SK-N-MC (cell line): Measurements from ENCODE around the gene SCN1B.

Source experiments
- DNase-seq: peaks from one replicate; pipeline ENCODE4 v3.0.0-alpha.2; 2011; ENCODE audit warnings: low read depth, low spot score
- H3K27ac ChIP-seq: fragments of 200-600 bp; sonication (generic); 2 replicates; pipeline ENCODE4 v1.5.1; 2016; ENCODE audit warnings: mixed run types
- H3K36me3 ChIP-seq: fragments of 200-600 bp; sonication (generic); 2 replicates; pipeline ENCODE4 v1.6.1; 2017; ENCODE audit warnings: antibody characterized with exemption, low read length, mixed read lengths; ENCODE audit not compliant: insufficient read depth
- H3K4me3 ChIP-seq: fragments of 200-600 bp; sonication (generic); 2 replicates; pipeline ENCODE4 v1.5.1; 2016
- H3K9ac ChIP-seq: fragments of 200-600 bp; sonication (generic); 2 replicates; pipeline ENCODE4 v1.8.0; 2017; ENCODE audit warnings: mixed run types, mixed read lengths; ENCODE audit not compliant: insufficient read length
- H3K9me3 ChIP-seq: fragments of 200-600 bp; sonication (generic); 2 replicates; pipeline ENCODE4 v1.6.1; 2017; ENCODE audit warnings: low read depth, mild to moderate bottlenecking, antibody characterized with exemption, low read length, moderate library complexity, mixed read lengths
- EZH2 ChIP-seq: fragments of 200-600 bp; sonication (generic); IDR thresholded peaks from one replicate; pipeline ENCODE4 v1.6.1; 2017; ENCODE audit warnings: antibody characterized with exemption
- FOXP2 ChIP-seq: optimal IDR thresholded peaks from 2 replicates; pipeline ENCODE3; 2011; ENCODE audit warnings: mild to moderate bottlenecking, moderate library complexity; ENCODE audit not compliant: insufficient read depth; ENCODE audit errors: extremely low read length, control extremely low read depth
- POLR2AphosphoS5 ChIP-seq: IDR thresholded peaks from 2 replicates; pipeline ENCODE4 v1.6.1; 2012; ENCODE audit warnings: mild to moderate bottlenecking, low read depth, low read length, borderline replicate concordance

SCN1B gene

DNA sequence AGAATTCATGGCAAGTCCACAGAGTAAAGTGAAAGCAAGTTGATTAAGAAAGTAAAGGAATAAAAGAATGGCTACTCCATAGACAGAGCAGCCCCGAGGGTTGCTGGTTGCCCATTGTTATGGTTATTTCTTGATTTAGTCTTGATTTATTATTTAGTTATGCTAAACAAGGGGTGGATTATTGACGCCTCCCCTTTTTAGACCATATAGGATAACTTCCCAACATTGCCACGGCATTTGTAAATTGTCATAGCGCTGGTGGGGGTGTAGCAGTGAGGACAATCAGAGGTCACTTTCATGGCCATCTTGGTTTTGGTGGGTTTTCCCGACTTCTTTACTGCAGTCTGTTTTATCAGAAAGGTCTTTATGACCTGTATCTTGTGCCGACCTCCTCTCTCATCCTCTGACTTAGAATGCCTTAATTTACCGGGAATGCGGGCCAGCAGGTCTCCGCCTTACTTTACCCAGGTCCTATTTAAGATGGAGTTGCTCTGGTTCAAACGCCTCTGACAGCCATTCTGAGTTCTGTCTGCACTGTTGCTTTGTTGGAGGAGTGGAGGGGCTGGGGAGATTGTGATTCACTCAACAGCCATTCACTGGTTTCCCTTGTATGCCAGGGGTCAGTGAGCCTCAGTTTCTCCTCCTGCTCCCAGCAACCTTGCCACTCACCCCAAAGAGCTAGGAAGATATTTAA, 38.8 kb downstream of the SCN1B start:
- Histone ChIP-seq H3K36me3 (no peaks in the 10 kb centered on the region), H3K27ac (no peak overlapping the region), H3K9ac (no peak overlapping the region), H3K9me3 (no peaks in the 10 kb centered on the region), H3K4me3 (no peak overlapping the region)
- no peak for DNase-seq
- no peak for TF ChIP-seq EZH2
- TF ChIP-seq FOXP2: no peak
- TF ChIP-seq POLR2AphosphoS5: no peak

DNA sequence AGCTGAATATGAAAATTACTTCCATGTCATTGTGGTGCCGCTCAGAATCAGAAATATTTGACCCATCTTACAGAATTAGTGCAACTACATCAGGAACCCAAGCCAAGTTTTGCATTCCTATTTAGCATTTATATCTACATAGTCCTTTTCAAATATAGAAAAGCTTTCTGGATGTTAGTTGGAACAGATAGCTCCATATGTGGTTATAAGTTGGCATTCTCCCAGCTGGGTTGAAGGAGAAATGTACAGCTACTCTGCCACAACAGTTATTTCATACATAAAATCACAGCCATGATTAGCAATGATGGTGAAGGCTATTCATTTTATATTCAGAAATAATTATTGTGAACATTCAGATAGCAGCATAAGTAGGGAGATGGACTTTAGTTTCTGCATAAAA, 39.4 kb downstream of the SCN1B start:
- Histone ChIP-seq H3K9ac (no peak overlapping the region), H3K9me3 (no peaks in the 10 kb centered on the region), H3K36me3 (no peaks in the 10 kb centered on the region), H3K27ac (no peak overlapping the region), H3K4me3 (no peak overlapping the region)
- TF ChIP-seq POLR2AphosphoS5 (no peak), FOXP2 (no peak), EZH2 (no peak)
- no peak for DNase-seq

DNA sequence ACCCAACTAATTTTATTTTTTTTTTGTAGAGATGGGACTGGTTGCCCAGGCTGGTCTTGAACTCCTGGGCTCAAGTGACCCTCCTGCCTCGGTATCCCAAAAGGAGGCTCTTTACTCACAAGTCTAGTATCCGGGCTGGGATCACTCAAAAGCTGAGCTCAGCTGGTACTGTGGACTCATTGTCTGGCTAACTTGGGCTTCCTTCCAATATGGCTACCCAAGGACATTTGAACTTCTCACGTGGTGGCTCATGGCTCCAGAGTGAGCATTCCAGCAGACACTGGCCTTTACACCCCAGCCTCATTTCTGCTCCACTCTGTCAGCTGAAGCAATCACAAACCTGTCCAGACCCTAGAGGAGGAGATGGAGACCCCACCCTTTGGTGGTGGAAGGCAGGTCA, 40.2 kb downstream of the SCN1B start:
- Histone ChIP-seq H3K9me3 (no peaks in the 10 kb centered on the region), H3K27ac (no peak overlapping the region), H3K4me3 (no peak overlapping the region), H3K36me3 (no peaks in the 10 kb centered on the region), H3K9ac (no peak overlapping the region)
- no peak for DNase-seq
- TF ChIP-seq EZH2 (no peak), POLR2AphosphoS5 (no peak), FOXP2 (no peak)

DNA sequence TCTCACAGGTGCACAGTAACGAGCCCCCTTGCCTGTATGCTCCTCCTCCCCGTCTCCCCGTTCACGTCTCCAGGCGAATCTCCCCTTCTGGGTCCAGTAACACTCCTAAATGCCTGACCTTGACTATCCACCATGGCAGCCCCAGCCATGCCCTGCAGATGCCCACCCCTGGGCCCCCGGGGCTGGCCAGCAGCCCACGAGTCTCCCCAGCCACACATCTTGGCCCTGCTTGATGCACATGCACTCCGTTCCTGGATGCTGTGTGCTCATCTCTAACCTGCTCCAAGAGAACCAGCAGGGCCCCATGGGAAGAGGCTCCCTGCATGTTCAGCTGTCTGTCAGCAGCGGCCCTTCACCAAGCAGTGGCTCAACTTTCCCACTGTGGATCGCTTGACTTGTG, 43.2 kb downstream of the SCN1B start:
- H3K4me3 ChIP-seq: no peak overlapping the region
- H3K9ac ChIP-seq: no peak overlapping the region
- H3K27ac ChIP-seq: no peak overlapping the region
- no peaks in the 10 kb centered on the region for H3K9me3 ChIP-seq
- no peaks in the 10 kb centered on the region for H3K36me3 ChIP-seq
- no peak for DNase-seq
- no peak for TF ChIP-seq FOXP2
- no peak for TF ChIP-seq EZH2
- no peak for TF ChIP-seq POLR2AphosphoS5

DNA sequence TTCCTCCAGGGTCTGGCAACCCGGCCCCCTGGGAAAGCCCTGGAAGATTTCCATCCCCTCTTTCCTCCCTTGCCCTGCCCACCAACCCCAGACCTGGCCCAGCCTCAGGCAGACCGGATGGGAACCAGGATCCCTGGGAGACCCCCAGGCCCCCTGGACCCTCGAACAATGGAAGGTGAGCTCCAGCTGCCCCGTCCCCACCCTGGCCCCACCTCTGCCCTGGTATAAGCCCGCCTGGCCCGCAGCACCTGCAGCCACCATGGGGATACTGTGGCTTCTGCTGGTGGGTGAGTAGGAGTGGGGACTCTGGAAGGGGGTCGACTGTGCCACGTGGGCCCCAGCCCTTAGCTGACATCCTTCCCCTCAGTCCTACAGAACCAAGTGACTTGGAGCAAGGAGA, 43.7 kb downstream of the SCN1B start:
- no peak for DNase-seq
- Histone ChIP-seq H3K9ac (no peak overlapping the region), H3K9me3 (no peaks in the 10 kb centered on the region), H3K36me3 (no peaks in the 10 kb centered on the region), H3K27ac (no peak overlapping the region), H3K4me3 (no peak overlapping the region)
- TF ChIP-seq POLR2AphosphoS5 (no peak), EZH2 (no peak), FOXP2 (no peak)

DNA sequence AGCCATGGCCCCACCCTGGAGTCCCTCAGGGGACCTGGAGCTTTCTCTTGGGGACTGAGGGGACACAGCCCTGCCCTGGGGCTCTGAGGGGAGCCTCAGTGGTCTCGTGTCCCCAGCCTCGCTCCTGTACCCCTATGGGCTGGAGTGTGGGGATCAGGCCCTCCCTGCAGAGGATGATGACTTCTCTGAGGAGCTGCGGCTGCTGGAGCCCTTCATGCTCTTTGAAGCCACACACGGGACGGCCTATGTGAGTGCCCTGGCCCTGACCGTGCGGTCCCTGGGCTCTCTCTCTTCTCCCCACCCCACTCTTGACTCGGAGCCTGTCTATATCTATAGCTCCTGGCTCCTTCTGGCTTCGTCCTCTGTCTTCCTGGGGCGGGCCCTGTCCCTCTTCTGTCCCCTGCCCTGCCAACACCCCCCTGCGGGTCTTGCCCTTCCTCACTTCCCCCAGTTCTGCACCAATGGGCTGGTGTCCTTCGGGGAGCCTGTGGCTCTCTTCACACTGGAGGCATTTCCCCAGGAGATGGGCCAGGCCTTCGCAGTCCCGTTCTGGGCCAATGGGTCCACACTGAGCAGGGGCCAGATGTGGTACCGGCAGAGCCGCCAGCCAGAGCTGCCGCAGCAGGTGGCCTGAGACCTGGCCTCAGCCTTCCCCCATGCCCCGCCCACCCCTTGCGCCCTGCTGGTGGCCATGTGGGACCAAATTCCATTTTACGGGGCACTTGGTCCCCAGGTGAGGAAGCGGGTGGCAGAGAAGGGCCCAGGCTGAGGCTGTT, 44.3 kb downstream of the SCN1B start:
- Histone ChIP-seq H3K9me3 (no peaks in the 10 kb centered on the region), H3K27ac (no peak overlapping the region), H3K9ac (no peak overlapping the region), H3K36me3 (no peaks in the 10 kb centered on the region), H3K4me3 (no peak overlapping the region)
- DNase-seq: no peak
- no peak for TF ChIP-seq EZH2
- no peak for TF ChIP-seq FOXP2
- TF ChIP-seq POLR2AphosphoS5: no peak

DNA sequence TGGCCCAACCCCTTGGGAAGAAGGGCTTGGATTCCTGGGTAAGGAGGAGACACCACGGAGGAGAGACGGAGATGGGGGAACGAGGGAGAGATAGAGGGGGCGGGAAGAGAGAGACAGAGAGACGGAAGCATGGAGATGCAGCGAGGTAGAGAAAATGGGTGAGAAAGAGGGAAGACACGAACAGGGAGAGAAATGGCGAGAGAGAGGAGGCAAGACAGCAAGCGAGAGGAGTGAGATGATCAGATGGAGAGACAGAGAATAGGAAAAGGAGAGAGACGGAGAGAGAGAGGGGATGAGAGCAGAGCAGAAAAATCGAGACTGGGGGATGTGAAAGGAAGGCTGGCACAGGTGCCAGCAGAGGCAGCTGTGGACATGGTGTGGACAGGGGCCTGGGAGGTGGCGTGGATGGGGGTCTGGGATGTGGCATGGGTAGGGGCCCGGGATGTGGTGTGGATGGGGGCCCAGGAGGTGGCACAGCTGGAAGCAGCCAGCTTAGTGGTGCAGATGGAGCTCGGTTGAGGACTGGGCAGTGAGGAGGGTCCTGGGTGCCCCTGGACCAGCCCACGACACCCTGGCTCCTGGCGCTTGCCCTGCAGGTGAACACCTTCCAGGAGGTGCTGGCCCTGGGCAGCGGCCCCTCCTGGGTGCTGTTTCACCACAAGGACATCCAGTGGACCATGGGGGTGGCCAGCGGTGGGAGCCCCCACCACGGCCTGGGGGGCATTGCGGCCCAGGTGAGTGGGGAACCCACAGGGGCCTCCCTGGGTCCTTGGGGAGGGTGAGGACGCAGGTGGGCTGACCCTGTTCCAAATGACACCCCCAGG, 45.1 kb downstream of the SCN1B start:
- Histone ChIP-seq H3K27ac (no peak overlapping the region), H3K9ac (no peak overlapping the region), H3K36me3 (no peaks in the 10 kb centered on the region), H3K9me3 (no peaks in the 10 kb centered on the region), H3K4me3 (no peak overlapping the region)
- no peak for TF ChIP-seq POLR2AphosphoS5
- no peak for TF ChIP-seq FOXP2
- no peak for TF ChIP-seq EZH2
- DNase-seq: no peak

DNA sequence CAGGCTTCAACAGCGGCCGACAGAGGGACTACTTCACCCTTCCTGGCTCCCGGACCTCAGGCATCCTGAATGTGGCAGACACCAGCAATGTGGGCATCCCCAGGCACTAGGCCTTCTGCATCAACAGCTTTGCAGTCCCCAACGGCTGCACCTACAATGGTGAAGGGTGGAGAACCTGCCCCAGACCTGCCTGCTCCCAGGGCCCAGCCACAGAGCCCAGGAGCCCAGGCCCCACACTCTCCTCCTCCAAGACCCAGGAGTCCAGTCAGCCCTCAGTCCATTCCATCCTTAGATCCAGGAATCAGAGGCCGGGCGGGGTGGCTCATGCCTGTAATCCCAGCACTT, 45.7 kb downstream of the SCN1B start:
- Histone ChIP-seq H3K9ac (no peak overlapping the region), H3K36me3 (no peaks in the 10 kb centered on the region), H3K27ac (no peak overlapping the region), H3K9me3 (no peaks in the 10 kb centered on the region), H3K4me3 (no peak overlapping the region)
- no peak for TF ChIP-seq FOXP2
- no peak for TF ChIP-seq EZH2
- TF ChIP-seq POLR2AphosphoS5: no peak
- no peak for DNase-seq
